Measurements from ENCODE around the gene FOXL1.

DNA sequence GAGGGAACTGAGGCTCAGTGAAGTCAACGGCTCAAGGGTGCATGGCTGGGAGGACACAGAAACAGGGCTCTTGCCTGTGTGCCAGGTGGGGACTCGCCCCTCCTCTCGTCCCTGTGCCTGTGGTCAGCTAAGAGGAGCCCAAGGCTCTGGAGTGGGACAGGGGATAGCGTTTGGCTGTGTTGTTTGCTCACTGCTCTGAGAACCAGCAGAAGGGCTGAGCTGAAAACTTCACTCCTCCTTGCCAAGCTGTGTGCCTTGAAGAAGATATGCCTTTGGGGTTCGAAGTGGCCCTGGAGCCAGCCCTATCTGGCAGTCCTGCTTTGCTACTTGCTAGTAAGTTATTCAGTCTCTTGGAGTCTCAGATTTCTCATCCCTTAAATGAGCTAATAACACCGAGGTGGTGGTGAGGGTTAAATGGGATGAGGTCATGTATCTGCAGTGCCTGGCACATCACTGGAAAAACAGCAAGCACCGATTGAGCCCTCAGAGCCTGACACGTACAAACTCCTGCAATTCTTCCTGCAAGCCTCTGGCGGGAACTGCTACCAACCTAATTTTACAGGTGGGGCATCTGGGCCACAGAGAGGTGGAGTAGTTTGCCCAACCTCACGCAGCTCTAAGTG lies 17.7 kb downstream of the FOXL1 start:
- TF ChIP-seq CEBPB (IDR thresholded peaks at IDR 0.05), result no peak
- no peak for TF ChIP-seq TAF1 (IDR thresholded peaks at IDR 0.05; ENCODE audit: low read depth)
- TF ChIP-seq EP300 (IDR thresholded peaks at IDR 0.05; ENCODE audit: borderline replicate concordance), result no peak
- TF ChIP-seq RAD21 (IDR thresholded peaks at IDR 0.05; ENCODE audit: low read depth), result no peak
- TF ChIP-seq, protein P1, sequence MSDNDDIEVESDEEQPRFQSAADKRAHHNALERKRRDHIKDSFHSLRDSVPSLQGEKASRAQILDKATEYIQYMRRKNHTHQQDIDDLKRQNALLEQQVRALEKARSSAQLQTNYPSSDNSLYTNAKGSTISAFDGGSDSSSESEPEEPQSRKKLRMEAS (IDR thresholded peaks at IDR 0.05), result no peak
- no peak for TF ChIP-seq ZBTB7A (IDR thresholded peaks at IDR 0.05; ENCODE audit: low read depth)
- TF ChIP-seq CREB1 (IDR thresholded peaks at IDR 0.05; ENCODE audit: low read depth), result no peak
- no peak for TF ChIP-seq EGR1 (IDR thresholded peaks at IDR 0.05)
